Fibroblast of lung (primary cell): ENCODE data around the gene RAP1A. TPM values are rescaled to one million over a fixed set of nuclear protein-coding genes. Genes with fewer than 3 reads are reported as not detected.

ENCODE experiments used
- DNase-seq, 2 donors: peaks; one replicate each; pipeline versions ENCODE4 v3.0.0 to v3.0.0-alpha.2; 2010; ENCODE audit warnings: low read depth in 2 of 2
- H2AFZ ChIP-seq: 2 replicates; pipeline ENCODE4 v1.5.1; 2012; ENCODE audit warnings: low read length, control low read depth, inconsistent platforms
- H3K27ac ChIP-seq: 2 replicates; pipeline ENCODE4 v1.5.1; 2011; ENCODE audit warnings: low read length, control low read depth; ENCODE audit not compliant: insufficient read depth
- H3K27me3 ChIP-seq: 2 replicates; pipeline ENCODE4 v1.5.1; 2011; ENCODE audit warnings: mild to moderate bottlenecking, low read length; ENCODE audit not compliant: control insufficient read depth, insufficient read depth
- H3K36me3 ChIP-seq: 2 replicates; pipeline ENCODE4 v1.5.1; 2011; ENCODE audit warnings: low read length; ENCODE audit not compliant: control insufficient read depth, insufficient read depth
- H3K4me1 ChIP-seq: 2 replicates; pipeline ENCODE4 v1.5.1; 2011; ENCODE audit warnings: low read length; ENCODE audit not compliant: control insufficient read depth, insufficient read depth; ENCODE audit errors: extremely low read depth
- H3K4me2 ChIP-seq: 2 replicates; pipeline ENCODE4 v1.5.1; 2011; ENCODE audit warnings: low read length, control low read depth; ENCODE audit not compliant: insufficient read depth; ENCODE audit errors: extremely low read depth
- H3K4me3 ChIP-seq, 4 experiments: fragments of 200-600 bp in 1 of 4; sonication (generic) in 1 of 4; replicated peaks in 1 of 4; 2 replicates each; pipeline ENCODE4 v1.5.1; 2011 to 2016; ENCODE audit warnings: low read length in 4 of 4, low read depth in 3 of 4, mild to moderate bottlenecking in 3 of 4, control low read depth in 2 of 4, inconsistent platforms in 1 of 4, mixed read lengths in 1 of 4; ENCODE audit not compliant: insufficient read depth in 1 of 4; ENCODE audit errors: control extremely low read depth in 1 of 4
- H3K79me2 ChIP-seq: 2 replicates; pipeline ENCODE4 v1.5.1; 2012; ENCODE audit warnings: mild to moderate bottlenecking, low read length, inconsistent platforms; ENCODE audit not compliant: control insufficient read depth, insufficient read depth
- H3K9ac ChIP-seq: 2 replicates; pipeline ENCODE4 v1.5.1; 2011; ENCODE audit warnings: mild to moderate bottlenecking, low read length, control low read depth; ENCODE audit not compliant: insufficient read depth
- H3K9me3 ChIP-seq: 2 replicates; pipeline ENCODE4 v1.5.1; 2012; ENCODE audit warnings: low read depth, low read length; ENCODE audit not compliant: control insufficient read depth, insufficient read depth
- H4K20me1 ChIP-seq: 2 replicates; pipeline ENCODE4 v1.5.1; 2011; ENCODE audit warnings: low read length; ENCODE audit not compliant: control insufficient read depth, insufficient read depth; ENCODE audit errors: extremely low read depth
- EZH2 ChIP-seq: IDR thresholded peaks from 2 replicates; pipeline ENCODE4 v1.5.1; 2012; ENCODE audit warnings: low read length, control low read depth, mild to moderate bottlenecking; ENCODE audit errors: missing control alignments
- polyA plus RNA-seq, 2 donors: library from polyadenylated mRNA; depleted of rRNA in 1 of 2; stranded (reverse) in 1 of 2; unstranded in 1 of 2; fragments of >200 nt; gene quantifications; 2 replicates each; pipeline ENCODE4 v1.2.1, GENCODE V29; 2011 to 2012; ENCODE audit warnings: missing spikeins in 1 of 2
- total RNA-seq: library from RNA; depleted of rRNA; stranded (reverse); fragments of >200 nt; gene quantifications from 2 replicates; pipeline ENCODE4 v1.2.1, GENCODE V29; 2014
- TF ChIP-seq, protein P1 (sequence below), 2 donors: IDR thresholded peaks in 1 of 2; conservative IDR thresholded peaks in 1 of 2; 1 replicate in 1 of 2; 2 replicates in 1 of 2; pipeline ENCODE4 v1.5.1; 2011 to 2012; ENCODE audit warnings: low read length in 2 of 2, control low read depth in 1 of 2, inconsistent platforms in 1 of 2, low read depth in 1 of 2, mild to moderate bottlenecking in 1 of 2

RAP1A gene
- total and polyA plus RNA-seq, 2 donors (not counting 1 experiment from before 2014, with no cell fraction given) = 13.5 to 99.5 TPM

DNA sequence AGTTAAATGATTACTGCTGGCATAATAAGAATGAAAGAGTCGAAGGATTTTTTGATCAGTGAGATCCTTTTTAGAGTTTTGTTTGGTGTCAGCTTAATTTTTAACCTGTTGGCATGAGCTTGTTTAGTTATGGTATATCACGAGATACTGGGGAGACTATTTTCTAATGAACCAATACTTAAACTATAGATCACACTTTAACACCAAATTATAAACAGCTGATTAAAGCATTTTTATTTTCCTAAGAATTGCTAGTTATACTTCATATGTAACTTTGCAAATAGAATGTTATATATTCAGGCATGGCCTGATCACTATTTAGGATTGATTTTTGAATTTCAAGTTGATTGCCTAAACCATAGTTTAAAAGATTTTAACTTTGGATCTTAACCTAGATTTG is 142.1 kb downstream of the RAP1A start:
- Histone ChIP-seq H3K27ac (no peak overlapping the region), H3K9me3 (no peaks in the 10 kb centered on the region), H3K4me1 (peaks cover 9% of the 10 kb centered on the region), H3K36me3 (peaks cover 6% of the 10 kb centered on the region), H3K79me2 (peaks cover 14% of the 10 kb centered on the region), H2AFZ (no peak overlapping the region), H3K4me3 (no peak overlapping the region), H3K9ac (no peak overlapping the region), H4K20me1 (no peaks in the 10 kb centered on the region), H3K27me3 (no peaks in the 10 kb centered on the region), H3K4me2 (no peak overlapping the region)
- TF ChIP-seq, protein P1, sequence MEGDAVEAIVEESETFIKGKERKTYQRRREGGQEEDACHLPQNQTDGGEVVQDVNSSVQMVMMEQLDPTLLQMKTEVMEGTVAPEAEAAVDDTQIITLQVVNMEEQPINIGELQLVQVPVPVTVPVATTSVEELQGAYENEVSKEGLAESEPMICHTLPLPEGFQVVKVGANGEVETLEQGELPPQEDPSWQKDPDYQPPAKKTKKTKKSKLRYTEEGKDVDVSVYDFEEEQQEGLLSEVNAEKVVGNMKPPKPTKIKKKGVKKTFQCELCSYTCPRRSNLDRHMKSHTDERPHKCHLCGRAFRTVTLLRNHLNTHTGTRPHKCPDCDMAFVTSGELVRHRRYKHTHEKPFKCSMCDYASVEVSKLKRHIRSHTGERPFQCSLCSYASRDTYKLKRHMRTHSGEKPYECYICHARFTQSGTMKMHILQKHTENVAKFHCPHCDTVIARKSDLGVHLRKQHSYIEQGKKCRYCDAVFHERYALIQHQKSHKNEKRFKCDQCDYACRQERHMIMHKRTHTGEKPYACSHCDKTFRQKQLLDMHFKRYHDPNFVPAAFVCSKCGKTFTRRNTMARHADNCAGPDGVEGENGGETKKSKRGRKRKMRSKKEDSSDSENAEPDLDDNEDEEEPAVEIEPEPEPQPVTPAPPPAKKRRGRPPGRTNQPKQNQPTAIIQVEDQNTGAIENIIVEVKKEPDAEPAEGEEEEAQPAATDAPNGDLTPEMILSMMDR (conservative IDR thresholded peaks at IDR 0.05 in 1 of 2, IDR thresholded peaks at IDR 0.05 in 1 of 2; ENCODE audit: low read depth in 1 of 2, low read length in 2 of 2) = no peak
- TF ChIP-seq EZH2 = no peak
- no peak for DNase-seq

DNA sequence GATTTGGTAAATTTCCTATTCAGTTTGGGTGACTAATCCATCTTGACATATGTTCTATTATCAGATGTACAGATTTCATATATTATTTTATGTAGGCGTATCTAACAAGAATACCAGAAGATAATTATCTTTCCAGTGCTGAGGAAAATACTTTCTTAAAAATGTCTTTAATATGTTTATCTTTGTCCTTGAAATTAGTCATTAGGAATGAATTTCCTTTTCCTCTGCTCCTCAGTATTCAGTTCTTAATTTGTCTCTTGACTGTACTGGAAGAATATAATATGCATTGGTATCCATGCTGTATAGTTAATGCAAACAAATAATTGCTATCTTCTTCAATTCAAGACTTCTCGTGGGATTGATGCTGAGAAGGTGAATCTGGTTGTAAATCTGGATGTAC is 142.7 kb downstream of the RAP1A start:
- no peak for TF ChIP-seq EZH2
- TF ChIP-seq, protein P1 (conservative IDR thresholded peaks at IDR 0.05 in 1 of 2, IDR thresholded peaks at IDR 0.05 in 1 of 2; ENCODE audit: low read depth in 1 of 2, low read length in 2 of 2) = no peak
- H3K9me3 ChIP-seq = no peaks in the 10 kb centered on the region
- no peak overlapping the region for H3K9ac ChIP-seq
- H3K27me3 ChIP-seq = no peaks in the 10 kb centered on the region
- no peak overlapping the region for H3K27ac ChIP-seq
- peaks cover 8% of the 10 kb centered on the region for H3K79me2 ChIP-seq
- no peak overlapping the region for H2AFZ ChIP-seq
- no peak overlapping the region for H3K4me3 ChIP-seq
- peaks cover 7% of the 10 kb centered on the region for H3K4me1 ChIP-seq
- H3K36me3 ChIP-seq = peaks cover 6% of the 10 kb centered on the region
- DNase-seq = no peak
- H4K20me1 ChIP-seq = no peaks in the 10 kb centered on the region
- H3K4me2 ChIP-seq = no peak overlapping the region

Other genes with a start within 250 kb of the RAP1A start
- 0.51 and 1.2 TPM in 2 replicates for gene OVGP1, start 192.1 kb upstream of the RAP1A start, total RNA-seq
- 0.26 and 0.51 TPM in 2 replicates for gene OVGP1, start 192.1 kb upstream of the RAP1A start, polyA plus RNA-seq
- gene WDR77, start 170.5 kb upstream of the RAP1A start, total RNA-seq = 20.3 and 21.8 TPM in 2 replicates
- gene WDR77, start 170.5 kb upstream of the RAP1A start, polyA plus RNA-seq = 62.0 and 87.8 TPM in 2 replicates
- gene ATP5PB, start 170.3 kb upstream of the RAP1A start, total RNA-seq = 162 and 217 TPM in 2 replicates
- 417 and 458 TPM in 2 replicates for gene ATP5PB, start 170.3 kb upstream of the RAP1A start, polyA plus RNA-seq
- gene C1orf162, start 145.8 kb upstream of the RAP1A start, total RNA-seq = 0.26 and 0.33 TPM in 2 replicates
- 0.03 and 0.11 TPM in 2 replicates for gene C1orf162, start 145.8 kb upstream of the RAP1A start, polyA plus RNA-seq
- not detected in 2 replicates for gene ADORA3, start 116.2 kb upstream of the RAP1A start, total RNA-seq
- gene ADORA3, start 116.2 kb upstream of the RAP1A start, polyA plus RNA-seq = not detected in 2 replicates
- gene TMIGD3, start 116.2 kb upstream of the RAP1A start, total RNA-seq = not detected in 2 replicates
- gene TMIGD3, start 116.2 kb upstream of the RAP1A start, polyA plus RNA-seq = not detected in 2 replicates
- gene INKA2, start 119.6 kb downstream of the RAP1A start, total RNA-seq = 3.5 and 3.9 TPM in 2 replicates
- gene INKA2, start 119.6 kb downstream of the RAP1A start, polyA plus RNA-seq = 1.8 and 25.4 TPM in 2 replicates
- gene DDX20, start 136.1 kb downstream of the RAP1A start, total RNA-seq = 8.4 and 13.1 TPM in 2 replicates
- 9.7 and 22.2 TPM in 2 replicates for gene DDX20, start 136.1 kb downstream of the RAP1A start, polyA plus RNA-seq